GM18526 (cell line): Measurements from ENCODE around the gene GPC6.

Experiments
- POLR2A ChIP-seq: IDR thresholded peaks from 3 replicates; pipeline ENCODE4 v1.6.1; 2011; ENCODE audit not compliant: insufficient read length; ENCODE audit errors: extremely low read depth

Gene GPC6

GRCh38 chr13:93286047-93286446 lies 59.4 kb downstream of the GPC6 start:
- TF ChIP-seq POLR2A: no peak

GRCh38 chr13:93289053-93289452 lies 62.4 kb downstream of the GPC6 start:
- no peak for TF ChIP-seq POLR2A

GRCh38 chr13:93289842-93290241 lies 63.2 kb downstream of the GPC6 start:
- TF ChIP-seq POLR2A: no peak

GRCh38 chr13:93290503-93290902 lies 63.9 kb downstream of the GPC6 start:
- no peak for TF ChIP-seq POLR2A

- TF ChIP-seq POLR2A: no peak
Measured at GRCh38 chr13:93292366-93292765, 65.8 kb downstream of the GPC6 start.

- TF ChIP-seq POLR2A: no peak
Measured at GRCh38 chr13:93293710-93294109, 67.1 kb downstream of the GPC6 start.

- TF ChIP-seq POLR2A: no peak
Measured at GRCh38 chr13:93296584-93296983, 70.0 kb downstream of the GPC6 start.

GRCh38 chr13:93298713-93299112 lies 72.1 kb downstream of the GPC6 start:
- no peak for TF ChIP-seq POLR2A

- no peak for TF ChIP-seq POLR2A
Measured at GRCh38 chr13:93304134-93304533, 77.5 kb downstream of the GPC6 start.

GRCh38 chr13:93304868-93305613 lies 78.4 kb downstream of the GPC6 start:
- no peak for TF ChIP-seq POLR2A

GRCh38 chr13:93305886-93306285 lies 79.3 kb downstream of the GPC6 start:
- TF ChIP-seq POLR2A: no peak

- no peak for TF ChIP-seq POLR2A
Measured at GRCh38 chr13:93307136-93307535, 80.5 kb downstream of the GPC6 start.

- no peak for TF ChIP-seq POLR2A
Measured at GRCh38 chr13:93307651-93308050, 81.0 kb downstream of the GPC6 start.

GRCh38 chr13:93309886-93310523 lies 83.4 kb downstream of the GPC6 start:
- TF ChIP-seq POLR2A: no peak

- TF ChIP-seq POLR2A: no peak
Measured at GRCh38 chr13:93316841-93317240, 90.2 kb downstream of the GPC6 start.

GRCh38 chr13:93318534-93319254 lies 92.1 kb downstream of the GPC6 start:
- no peak for TF ChIP-seq POLR2A
